ENCODE data around the gene EXOC3.

Gene EXOC3

GRCh38 chr5:458547-459353 lies 15.8 kb downstream of the EXOC3 start:
- in situ Hi-C loops (cut with HindIII; ENCODE audit: low sequenced_read_pairs): no loop called here
- no peak for DNase-seq (ENCODE audit: low read depth, low spot score)
- no peak overlapping the region for H3K4me3 ChIP-seq (ENCODE audit: low read depth, low read length)
- TF ChIP-seq CTCF (IDR thresholded peaks at IDR 0.05; ENCODE audit: low read depth, low read length): no peak

- no peak overlapping the region for H3K4me3 ChIP-seq (ENCODE audit: low read depth, low read length)
- no peak for TF ChIP-seq CTCF (IDR thresholded peaks at IDR 0.05; ENCODE audit: low read depth, low read length)
- DNase-seq (ENCODE audit: low read depth, low spot score): no peak
- in situ Hi-C loops (cut with HindIII; ENCODE audit: low sequenced_read_pairs): no loop called here
Measured at GRCh38 chr5:459562-460272, 16.7 kb downstream of the EXOC3 start.

GRCh38 chr5:460273-460625 lies 17.3 kb downstream of the EXOC3 start:
- no peak for TF ChIP-seq CTCF (IDR thresholded peaks at IDR 0.05; ENCODE audit: low read depth, low read length)
- in situ Hi-C loops (cut with HindIII; ENCODE audit: low sequenced_read_pairs): no loop called here
- DNase-seq (ENCODE audit: low read depth, low spot score): no peak
- no peak overlapping the region for H3K4me3 ChIP-seq (ENCODE audit: low read depth, low read length)

- H3K4me3 ChIP-seq (ENCODE audit: low read depth, low read length): no peak overlapping the region
- in situ Hi-C loops (cut with HindIII; ENCODE audit: low sequenced_read_pairs): no loop called here
- TF ChIP-seq CTCF (IDR thresholded peaks at IDR 0.05; ENCODE audit: low read depth, low read length): no peak
- no peak for DNase-seq (ENCODE audit: low read depth, low spot score)
Measured at GRCh38 chr5:462051-462481, 19.1 kb downstream of the EXOC3 start.

- H3K4me3 ChIP-seq (ENCODE audit: low read depth, low read length): no peak overlapping the region
- in situ Hi-C loops (cut with HindIII; ENCODE audit: low sequenced_read_pairs): no loop called here
- DNase-seq (ENCODE audit: low read depth, low spot score): no peak
Measured at GRCh38 chr5:463301-463700, 20.3 kb downstream of the EXOC3 start.

GRCh38 chr5:463952-464351 lies 21.0 kb downstream of the EXOC3 start:
- no peak for TF ChIP-seq CTCF (IDR thresholded peaks at IDR 0.05; ENCODE audit: low read depth, low read length)
- in situ Hi-C loops (cut with HindIII; ENCODE audit: low sequenced_read_pairs): no loop called here
- no peak for DNase-seq (ENCODE audit: low read depth, low spot score)
- H3K4me3 ChIP-seq (ENCODE audit: low read depth, low read length): no peak overlapping the region

More at GRCh38 chr5:463301-463700, 20.3 kb downstream of the EXOC3 start:
- TF ChIP-seq CTCF (IDR thresholded peaks at IDR 0.05; ENCODE audit: low read depth, low read length): no peak

Data from astrocyte of the spinal cord (primary cell).